HG02943 (cell line): ENCODE data around the gene NRP2.

ENCODE experiments used
- ATAC-seq: cut with Tn5 transposase; IDR thresholded peaks from one replicate; pipeline ENCODE4 v1.9.1; 2021; ENCODE audit warnings: mild to moderate bottlenecking, low read depth, moderate library complexity; ENCODE audit not compliant: unreplicated experiment

Gene NRP2

GRCh38 chr2:205682239-205682970 is at the start of gene NRP2:
Gene NRP2 (plus strand): TSS chr2:205682501. CDS start chr2:205683291, 790 bp downstream.
- ATAC-seq, result peak; percentile 59

GRCh38 chr2:205633994-205634393 is 48.3 kb upstream of the NRP2 start:
- ATAC-seq, result no peak

GRCh38 chr2:205636549-205637319 is 45.6 kb upstream of the NRP2 start:
- ATAC-seq, result no peak

GRCh38 chr2:205637320-205637602 is 45.0 kb upstream of the NRP2 start:
- ATAC-seq, result no peak

- no peak for ATAC-seq
Measured at GRCh38 chr2:205637779-205638503, 44.4 kb upstream of the NRP2 start.

GRCh38 chr2:205640716-205641115 is 41.6 kb upstream of the NRP2 start:
- no peak for ATAC-seq

- ATAC-seq, result no peak
Measured at GRCh38 chr2:205642599-205643356, 39.5 kb upstream of the NRP2 start.

GRCh38 chr2:205643391-205643885 is 38.9 kb upstream of the NRP2 start:
- ATAC-seq, result no peak

GRCh38 chr2:205644018-205644417 is 38.3 kb upstream of the NRP2 start:
- no peak for ATAC-seq

GRCh38 chr2:205646680-205647079 is 35.6 kb upstream of the NRP2 start:
- ATAC-seq, result peak; percentile 94

GRCh38 chr2:205650450-205650849 is 31.9 kb upstream of the NRP2 start:
- no peak for ATAC-seq

GRCh38 chr2:205650931-205651330 is 31.4 kb upstream of the NRP2 start:
- ATAC-seq, result no peak

- no peak for ATAC-seq
Measured at GRCh38 chr2:205651719-205652118, 30.6 kb upstream of the NRP2 start.

GRCh38 chr2:205654878-205655605 is 27.3 kb upstream of the NRP2 start:
- no peak for ATAC-seq

GRCh38 chr2:205655779-205656456 is 26.4 kb upstream of the NRP2 start:
- ATAC-seq, result no peak

- no peak for ATAC-seq
Measured at GRCh38 chr2:205656461-205656860, 25.8 kb upstream of the NRP2 start.

GRCh38 chr2:205656941-205657340 is 25.4 kb upstream of the NRP2 start:
- ATAC-seq, result no peak

- no peak for ATAC-seq
Measured at GRCh38 chr2:205657579-205657978, 24.7 kb upstream of the NRP2 start.

GRCh38 chr2:205658068-205658467 is 24.2 kb upstream of the NRP2 start:
- ATAC-seq, result no peak
